Gastrocnemius medialis (tissue), 4 donors: ENCODE results near the gene ZNF470. TPM values are rescaled to one million over a fixed set of nuclear protein-coding genes. Genes with fewer than 3 reads are reported as not detected.

Experiments used
- ATAC-seq, 2 donors: fragments of 150-250 bp; one replicate each; pipeline ENCODE4 v1.9.1; 2016
- DNase-seq, 2 donors: peaks; one replicate each; pipeline ENCODE4 v3.0.0-alpha.2; 2019
- H3K27ac ChIP-seq, 4 donors: fragments of 200-600 bp; sonication (generic); 1 replicate in 1 of 4; 2 replicates in 3 of 4; pipeline ENCODE4 v1.5.1; 2016 to 2018; ENCODE audit warnings: mild to moderate bottlenecking in 2 of 4, moderate library complexity in 1 of 4
- H3K27me3 ChIP-seq, 3 donors: fragments of 200-600 bp; sonication (generic) in 2 of 3; 1 replicate in 1 of 3; 2 replicates in 2 of 3; pipeline versions ENCODE4 v1.5.1 to v1.6.0; 2016 to 2019; ENCODE audit warnings: mild to moderate bottlenecking in 1 of 3, moderate library complexity in 1 of 3
- H3K36me3 ChIP-seq, 2 donors: fragments of 200-600 bp; sonication (generic) in 1 of 2; one replicate each; pipeline ENCODE4 v1.5.1; 2017 to 2018
- H3K4me1 ChIP-seq, 2 donors: fragments of 200-600 bp; sonication (generic) in 1 of 2; one replicate each; pipeline ENCODE4 v1.5.1; 2016 to 2017; ENCODE audit warnings: mild to moderate bottlenecking in 2 of 2
- H3K4me3 ChIP-seq, 4 donors: fragments of 200-600 bp; sonication (generic) in 3 of 4; 1 replicate in 1 of 4; 2 replicates in 3 of 4; pipeline ENCODE4 v1.5.1; 2016 to 2019; ENCODE audit warnings: mild to moderate bottlenecking in 2 of 4
- H3K9me3 ChIP-seq, 3 donors: fragments of 200-600 bp; sonication (generic) in 2 of 3; 1 replicate in 1 of 3; 2 replicates in 2 of 3; pipeline ENCODE4 v1.5.1; 2016 to 2019
- CTCF ChIP-seq, 5 experiments: fragments of 450-650 bp in 3 of 5; fragments of 200-600 bp in 2 of 5; sonication (generic) in 2 of 5; IDR thresholded peaks in 4 of 5; conservative IDR thresholded peaks in 1 of 5; 1 replicate in 4 of 5; 2 replicates in 1 of 5; pipeline ENCODE4 v1.5.1; 2016 to 2019; ENCODE audit warnings: antibody characterized with exemption in 5 of 5, mild to moderate bottlenecking in 3 of 5, moderate library complexity in 3 of 5
- POLR2A ChIP-seq, 2 donors: fragments of 450-650 bp; IDR thresholded peaks; one replicate each; pipeline ENCODE4 v1.6.1; 2017; ENCODE audit warnings: antibody characterized with exemption in 2 of 2, mild to moderate bottlenecking in 2 of 2, moderate library complexity in 2 of 2
- in situ Hi-C, 4 donors: fragments of 200-750 bp; cut with MboI; loops; one replicate each; pipeline versions ENCODE4 v1.15.0 to v1.8.0; 2017; ENCODE audit warnings: low sequenced_read_pairs in 4 of 4
- intact Hi-C: fragments of 100-400 bp; cut with DNase I; formaldehyde crosslinking; loops from one replicate; pipeline ENCODE4 v1.15.1; 2023; ENCODE audit warnings: low total_unique reads
- total RNA-seq, 4 donors: library from RNA; depleted of rRNA; stranded (reverse); fragments of >200 nt; gene quantifications; one replicate each; pipeline versions ENCODE4 v1.1.0 to v1.2.3, GENCODE V29; 2016

The ZNF470 gene
- total RNA-seq, 4 donors from 2014 or later: 0.32 to 2.0 (median 0.83) TPM

DNA sequence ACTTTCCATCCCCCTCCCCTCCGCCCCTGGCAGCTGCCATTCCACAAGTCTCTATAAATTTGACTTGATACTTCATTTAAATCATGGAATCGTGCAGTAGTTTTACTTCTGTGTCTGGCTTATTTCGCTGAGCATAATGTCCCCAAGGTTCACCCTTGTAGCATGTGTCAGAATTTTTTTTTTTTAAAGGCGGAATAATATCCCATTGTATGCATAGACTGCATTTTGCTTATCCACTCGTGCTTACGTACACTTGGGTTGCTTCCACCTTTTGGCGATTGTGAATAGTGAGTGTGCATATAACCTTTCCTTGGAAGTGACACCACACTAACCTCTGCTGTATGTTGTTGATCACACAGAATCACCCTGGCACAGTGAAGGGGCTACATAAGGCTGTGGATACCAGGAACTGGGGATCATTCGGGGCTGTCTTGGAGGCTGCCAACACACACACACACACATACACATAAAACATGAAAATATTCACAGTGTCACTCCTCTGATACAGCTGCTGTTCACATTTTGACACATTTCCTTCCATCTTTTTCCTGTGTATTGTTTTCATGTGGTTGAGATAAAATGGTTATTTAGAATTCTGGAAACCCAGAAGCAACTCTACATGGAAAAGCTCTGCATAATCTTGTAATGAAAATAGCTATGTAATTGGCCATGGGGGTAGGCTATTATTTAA lies 41.2 kb downstream of the ZNF470 start:
- H3K4me1 ChIP-seq: no peaks in the 10 kb centered on the region
- ATAC-seq: no peak

GRCh38 chr19:56611288-56611687 lies 44.0 kb downstream of the ZNF470 start:
- H3K36me3 ChIP-seq: peaks cover under 1 to 12% of the 10 kb centered on the region in 2 donors
- intact Hi-C loops (no loop called here), in situ Hi-C loops (no loop called here)
- no peak for DNase-seq
- no peak for TF ChIP-seq CTCF (IDR thresholded peaks at IDR 0.05 in 4 of 5, conservative IDR thresholded peaks at IDR 0.05 in 1 of 5)
- TF ChIP-seq POLR2A (IDR thresholded peaks at IDR 0.05): no peak
- no peak overlapping the region for H3K4me3 ChIP-seq
- no peaks in the 10 kb centered on the region for H3K4me1 ChIP-seq
- H3K27ac ChIP-seq: no peak overlapping the region
- no peak for ATAC-seq
- no peaks in the 10 kb centered on the region for H3K27me3 ChIP-seq
- peaks cover 0 to 11% (median under 1%) of the 10 kb centered on the region in 3 donors for H3K9me3 ChIP-seq

More for the DNA sequence above, 41.2 kb downstream of the ZNF470 start:
- in situ Hi-C loops: no loop called here
- H3K27ac ChIP-seq: no peak overlapping the region
- TF ChIP-seq CTCF (IDR thresholded peaks at IDR 0.05 in 4 of 5, conservative IDR thresholded peaks at IDR 0.05 in 1 of 5): no peak
- no peak for TF ChIP-seq POLR2A (IDR thresholded peaks at IDR 0.05)
- peaks cover 0 to 18% (median 0%) of the 10 kb centered on the region in 3 donors for H3K9me3 ChIP-seq
- intact Hi-C loops: no loop called here
- H3K27me3 ChIP-seq: no peaks in the 10 kb centered on the region
- H3K4me3 ChIP-seq: no peak overlapping the region
- peaks cover 0 to 16% of the 10 kb centered on the region in 2 donors for H3K36me3 ChIP-seq
- DNase-seq: no peak

- Histone ChIP-seq H3K27ac (peak overlapping the region in 1 of 4 donors; percentile 11), H3K4me3 (no peak overlapping the region), H3K36me3 (peaks cover 2 to 17% of the 10 kb centered on the region in 2 donors), H3K4me1 (no peaks in the 10 kb centered on the region), H3K27me3 (no peaks in the 10 kb centered on the region), H3K9me3 (peaks cover 0 to 16% (median 3%) of the 10 kb centered on the region in 3 donors)
- in situ Hi-C loops (no loop called here), intact Hi-C loops (no loop called here)
- ATAC-seq (no peak), DNase-seq (no peak)
- no peak for TF ChIP-seq CTCF (IDR thresholded peaks at IDR 0.05 in 4 of 5, conservative IDR thresholded peaks at IDR 0.05 in 1 of 5)
- no peak for TF ChIP-seq POLR2A (IDR thresholded peaks at IDR 0.05)
These were observed 45.5 kb downstream of the ZNF470 start for GRCh38 chr19:56612737-56613136.

DNA sequence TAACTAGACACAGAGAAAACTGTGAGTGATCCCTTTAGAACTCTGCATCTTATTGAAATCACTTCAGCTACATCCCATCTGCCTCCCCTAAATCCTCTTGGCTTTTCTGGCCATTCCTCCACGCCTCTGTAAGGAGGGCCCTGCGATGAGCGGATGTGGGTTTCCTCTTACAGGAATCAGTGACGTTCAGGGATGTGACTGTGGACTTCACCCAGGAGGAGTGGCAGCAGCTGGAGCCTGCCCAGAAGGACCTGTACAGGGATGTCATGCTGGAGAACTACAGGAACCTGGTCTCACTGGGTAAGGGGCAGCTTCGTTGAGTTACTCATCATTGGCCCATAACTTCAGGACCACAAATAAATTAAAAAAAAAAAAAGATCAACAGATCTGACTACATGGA lies 46.4 kb downstream of the ZNF470 start:
- peaks cover 0 to 16% (median 3%) of the 10 kb centered on the region in 3 donors for H3K9me3 ChIP-seq
- H3K4me3 ChIP-seq: peak overlapping the region in 1 of 4 donors; percentile 4
- in situ Hi-C loops: no loop called here
- H3K4me1 ChIP-seq: no peaks in the 10 kb centered on the region
- TF ChIP-seq CTCF (IDR thresholded peaks at IDR 0.05 in 4 of 5, conservative IDR thresholded peaks at IDR 0.05 in 1 of 5) (no peak), POLR2A (IDR thresholded peaks at IDR 0.05) (no peak)
- no peak for ATAC-seq
- H3K27ac ChIP-seq: peak overlapping the region in 1 of 4 donors; percentile 15
- intact Hi-C loops: no loop called here
- no peak for DNase-seq
- no peaks in the 10 kb centered on the region for H3K27me3 ChIP-seq
- H3K36me3 ChIP-seq: peaks cover 2 to 26% of the 10 kb centered on the region in 2 donors
